Measurements from ENCODE around the gene GALNT1. TPM values are rescaled to one million over a fixed set of nuclear protein-coding genes. Genes with fewer than 3 reads are reported as not detected.

GALNT1 gene
- total RNA-seq, 4 donors from 2014 or later: 40.2 to 47.9 (median 45.0) TPM

DNA sequence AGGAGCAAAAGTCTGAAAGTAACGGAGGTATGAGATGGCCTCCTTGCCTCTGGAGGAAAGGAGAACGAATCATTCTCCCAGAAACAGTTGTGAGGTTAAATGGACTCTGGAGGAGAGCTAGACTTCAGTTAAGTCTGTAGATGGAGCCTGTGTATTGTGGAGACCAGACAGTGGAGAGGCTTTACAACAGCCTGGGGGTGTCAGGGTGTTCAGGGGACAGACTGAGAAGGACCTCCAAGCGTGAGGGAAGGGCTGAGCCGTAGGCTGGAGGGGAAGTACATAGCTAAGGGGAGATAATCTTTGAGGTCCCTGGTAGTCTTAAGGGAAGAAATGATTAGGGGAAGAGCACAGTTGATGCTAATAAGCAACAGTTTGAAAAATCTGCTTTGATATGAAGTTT, 76.6 kb downstream of the GALNT1 start:
- no peak for ATAC-seq
- Histone ChIP-seq H3K4me1 (peaks cover 28 to 29% of the 10 kb centered on the region in 2 donors), H3K27me3 (no peaks in the 10 kb centered on the region), H3K27ac (no peak overlapping the region), H3K36me3 (no peaks in the 10 kb centered on the region), H3K4me3 (no peak overlapping the region), H3K9me3 (no peaks in the 10 kb centered on the region)
- no peak for DNase-seq
- in situ Hi-C loops (cut with MboI; ENCODE audit: low sequenced_read_pairs in 4 of 4) (loop anchor here in 1 of 4 donors (25.0 kb wide), 1 partner anchor 246 kb away; no protein-coding TSS in a partner anchor), intact Hi-C loops (cut with DNase I; ENCODE audit: low total_unique reads) (no loop called here)
- TF ChIP-seq, protein P1, sequence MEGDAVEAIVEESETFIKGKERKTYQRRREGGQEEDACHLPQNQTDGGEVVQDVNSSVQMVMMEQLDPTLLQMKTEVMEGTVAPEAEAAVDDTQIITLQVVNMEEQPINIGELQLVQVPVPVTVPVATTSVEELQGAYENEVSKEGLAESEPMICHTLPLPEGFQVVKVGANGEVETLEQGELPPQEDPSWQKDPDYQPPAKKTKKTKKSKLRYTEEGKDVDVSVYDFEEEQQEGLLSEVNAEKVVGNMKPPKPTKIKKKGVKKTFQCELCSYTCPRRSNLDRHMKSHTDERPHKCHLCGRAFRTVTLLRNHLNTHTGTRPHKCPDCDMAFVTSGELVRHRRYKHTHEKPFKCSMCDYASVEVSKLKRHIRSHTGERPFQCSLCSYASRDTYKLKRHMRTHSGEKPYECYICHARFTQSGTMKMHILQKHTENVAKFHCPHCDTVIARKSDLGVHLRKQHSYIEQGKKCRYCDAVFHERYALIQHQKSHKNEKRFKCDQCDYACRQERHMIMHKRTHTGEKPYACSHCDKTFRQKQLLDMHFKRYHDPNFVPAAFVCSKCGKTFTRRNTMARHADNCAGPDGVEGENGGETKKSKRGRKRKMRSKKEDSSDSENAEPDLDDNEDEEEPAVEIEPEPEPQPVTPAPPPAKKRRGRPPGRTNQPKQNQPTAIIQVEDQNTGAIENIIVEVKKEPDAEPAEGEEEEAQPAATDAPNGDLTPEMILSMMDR (IDR thresholded peaks at IDR 0.05 in 4 of 5, conservative IDR thresholded peaks at IDR 0.05 in 1 of 5): no peak

DNA sequence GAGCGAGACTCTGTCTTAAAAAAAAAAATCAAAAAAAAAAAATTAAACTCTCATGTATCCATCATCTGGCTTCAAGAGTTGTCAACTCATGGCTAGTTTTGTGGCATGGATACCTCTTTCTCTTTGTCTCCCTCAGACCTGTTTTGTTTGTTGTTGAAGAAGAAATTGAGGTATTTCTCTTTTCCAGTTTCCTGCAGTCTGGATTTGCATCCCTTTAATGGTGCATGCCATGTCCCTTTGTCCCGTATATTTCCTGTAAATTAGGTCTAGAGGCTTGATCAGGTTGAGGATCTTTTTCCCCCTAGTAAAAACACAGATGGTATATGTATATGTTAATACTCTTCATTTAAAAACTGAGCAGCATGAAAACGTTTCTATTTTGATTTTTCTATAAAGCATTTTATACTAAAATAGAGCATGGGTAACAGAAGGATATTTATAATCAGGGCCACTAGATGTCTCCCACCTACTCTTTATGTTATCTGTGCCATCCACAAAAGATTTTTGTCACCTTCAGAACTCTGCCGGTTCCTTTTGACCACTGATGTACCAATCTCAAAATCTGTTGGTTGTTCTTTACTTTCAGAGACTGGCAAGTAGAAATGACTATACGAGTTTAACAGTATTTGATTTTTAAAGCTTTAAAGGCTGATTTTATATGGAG, 80.1 kb downstream of the GALNT1 start:
- Histone ChIP-seq H3K27ac (no peak overlapping the region), H3K27me3 (no peaks in the 10 kb centered on the region), H3K9me3 (no peaks in the 10 kb centered on the region), H3K4me3 (no peak overlapping the region), H3K4me1 (no peaks in the 10 kb centered on the region), H3K36me3 (peaks cover 0 to 7% of the 10 kb centered on the region in 2 donors)
- intact Hi-C loops (cut with DNase I; ENCODE audit: low total_unique reads): no loop called here
- TF ChIP-seq, protein P1 (IDR thresholded peaks at IDR 0.05 in 4 of 5, conservative IDR thresholded peaks at IDR 0.05 in 1 of 5): peak in 1 of 5 experiments; percentile 14
- TF ChIP-seq POLR2A (IDR thresholded peaks at IDR 0.05): no peak
- in situ Hi-C loops (cut with MboI; ENCODE audit: low sequenced_read_pairs in 4 of 4): loop anchor here in 1 of 4 donors (25.0 kb wide), 1 partner anchor 249 kb away; no protein-coding TSS in a partner anchor
- ATAC-seq (no peak), DNase-seq (no peak)

DNA sequence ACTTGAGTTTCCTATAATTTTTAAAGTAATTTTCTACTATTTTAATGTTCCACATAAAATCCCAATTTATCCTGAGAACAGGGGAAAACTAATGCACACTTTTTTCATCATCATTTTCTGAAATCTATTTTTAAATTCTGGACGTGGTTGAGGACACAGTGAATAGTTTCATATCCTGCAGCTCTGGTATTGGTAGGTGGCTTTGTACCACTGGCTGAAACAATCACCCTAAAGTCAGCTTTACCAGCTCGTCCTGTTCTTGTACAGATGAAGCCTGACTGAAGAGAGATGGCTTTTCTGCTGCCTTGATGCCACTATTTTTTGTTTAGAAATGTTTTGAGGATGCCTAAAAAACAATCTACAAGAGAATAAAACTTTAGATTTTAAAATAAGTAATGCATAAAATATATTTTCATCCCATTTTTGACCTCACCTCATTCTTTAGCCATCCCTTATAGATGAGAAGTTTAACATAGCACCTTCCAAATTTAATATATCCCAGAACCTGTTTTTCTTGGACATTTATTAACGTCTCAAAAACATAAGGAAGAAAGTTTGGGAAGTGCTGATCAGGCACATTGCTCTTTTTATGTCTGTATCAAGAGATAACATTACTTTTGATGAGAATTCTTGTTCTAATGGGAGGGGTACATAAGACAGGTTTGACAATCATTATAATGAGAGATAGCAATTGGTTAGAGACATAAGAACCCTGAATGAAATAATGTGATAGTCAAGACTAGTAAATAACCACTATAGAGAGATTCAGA, 80.9 kb downstream of the GALNT1 start:
- in situ Hi-C loops (cut with MboI; ENCODE audit: low sequenced_read_pairs in 4 of 4) (loop anchor here in 1 of 4 donors (25.0 kb wide), 1 partner anchor 250 kb away; no protein-coding TSS in a partner anchor), intact Hi-C loops (cut with DNase I; ENCODE audit: low total_unique reads) (no loop called here)
- ATAC-seq (no peak), DNase-seq (no peak)
- Histone ChIP-seq H3K27me3 (no peaks in the 10 kb centered on the region), H3K36me3 (peaks cover 0 to 12% of the 10 kb centered on the region in 2 donors), H3K9me3 (no peaks in the 10 kb centered on the region), H3K27ac (no peak overlapping the region), H3K4me1 (no peaks in the 10 kb centered on the region), H3K4me3 (no peak overlapping the region)
- TF ChIP-seq, protein P1 (IDR thresholded peaks at IDR 0.05 in 4 of 5, conservative IDR thresholded peaks at IDR 0.05 in 1 of 5): no peak
- TF ChIP-seq POLR2A (IDR thresholded peaks at IDR 0.05): no peak

DNA sequence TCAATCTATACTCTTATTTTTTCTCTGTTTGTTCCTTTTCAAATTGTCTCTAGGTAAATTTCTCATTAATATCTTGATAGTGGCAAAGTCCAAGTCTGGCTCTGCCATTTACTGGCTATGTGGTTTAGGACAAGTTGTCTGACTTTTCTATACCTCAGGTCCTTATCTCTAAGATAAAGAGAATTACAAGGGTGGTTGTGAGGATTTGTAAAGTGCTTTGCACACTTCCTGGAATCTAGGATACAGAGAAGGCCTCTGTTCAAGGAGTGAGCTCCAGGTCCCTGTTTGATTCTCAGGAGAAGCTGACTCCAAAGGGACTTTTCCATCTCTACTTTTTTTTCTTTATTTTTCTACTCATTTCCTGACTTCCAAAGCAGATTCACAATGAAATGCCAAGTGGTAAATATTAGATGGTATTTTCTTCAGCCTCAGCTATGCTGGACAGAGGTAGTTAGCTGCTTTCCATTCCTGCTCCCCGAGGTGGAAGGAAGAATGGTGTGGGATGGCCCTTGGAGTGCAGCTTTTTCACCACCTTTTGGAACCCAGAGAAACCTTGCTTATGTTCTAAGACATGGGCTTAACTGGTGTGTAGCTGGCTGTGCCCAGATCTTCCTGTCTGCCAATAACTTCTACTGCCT, 90.5 kb downstream of the GALNT1 start:
- Histone ChIP-seq H3K9me3 (no peaks in the 10 kb centered on the region), H3K4me3 (no peak overlapping the region), H3K36me3 (peaks cover 0 to 6% of the 10 kb centered on the region in 2 donors), H3K27me3 (no peaks in the 10 kb centered on the region), H3K27ac (no peak overlapping the region), H3K4me1 (no peaks in the 10 kb centered on the region)
- no peak for DNase-seq
- ATAC-seq: no peak
- in situ Hi-C loops (cut with MboI; ENCODE audit: low sequenced_read_pairs in 4 of 4) (loop anchor here in 1 of 4 donors (25.0 kb wide), 1 partner anchor 260 kb away; no protein-coding TSS in a partner anchor), intact Hi-C loops (cut with DNase I; ENCODE audit: low total_unique reads) (no loop called here)
- no peak for TF ChIP-seq POLR2A (IDR thresholded peaks at IDR 0.05)
- TF ChIP-seq, protein P1 (IDR thresholded peaks at IDR 0.05 in 4 of 5, conservative IDR thresholded peaks at IDR 0.05 in 1 of 5): no peak

Measured in gastrocnemius medialis (tissue), 4 donors.